ENCODE measurements around the gene MME.

MME gene

DNA sequence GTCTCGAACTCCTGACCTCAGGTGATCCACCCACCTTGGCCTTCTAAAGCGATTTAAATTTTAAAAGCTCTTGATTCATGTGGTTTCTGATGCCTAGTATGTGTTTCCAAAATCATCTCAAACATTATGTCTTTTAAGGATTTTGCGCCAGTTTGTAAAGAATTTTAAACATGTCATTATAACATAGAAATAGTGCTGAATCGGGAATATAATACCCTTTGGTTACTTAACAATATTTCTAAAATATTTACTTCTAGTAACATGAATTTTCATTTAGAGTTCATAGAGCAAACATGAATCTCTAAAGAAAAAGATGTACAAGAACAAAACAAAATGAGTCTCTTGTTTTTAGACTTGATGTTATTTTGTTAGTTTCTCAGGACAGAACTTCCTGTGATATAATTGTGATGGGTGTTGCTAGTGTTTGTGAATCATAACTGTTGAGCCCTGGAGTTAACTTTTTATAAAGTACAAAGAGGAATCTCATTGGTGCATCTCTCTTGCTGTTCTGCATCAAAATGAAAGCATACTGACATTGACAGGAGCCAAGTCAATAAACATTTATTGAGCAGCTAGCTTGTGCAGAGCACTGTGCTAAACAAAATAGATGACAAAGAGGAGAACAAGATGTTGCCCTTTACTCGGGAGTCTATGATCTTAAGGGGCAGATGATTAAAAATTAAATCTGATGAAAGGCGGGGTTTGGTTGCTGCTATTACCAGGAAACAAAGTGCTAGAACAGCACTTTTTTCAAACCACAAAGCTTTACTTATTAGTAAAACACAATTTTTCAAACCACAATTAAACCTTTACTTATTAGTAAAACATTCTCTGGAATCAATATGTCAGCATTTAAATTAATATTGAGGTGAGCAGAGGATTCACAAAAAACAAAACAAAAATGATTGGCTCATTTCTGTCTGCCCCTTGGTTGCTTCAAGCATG is 73.4 kb downstream of the MME start:
- DNase-seq = no peak

DNA sequence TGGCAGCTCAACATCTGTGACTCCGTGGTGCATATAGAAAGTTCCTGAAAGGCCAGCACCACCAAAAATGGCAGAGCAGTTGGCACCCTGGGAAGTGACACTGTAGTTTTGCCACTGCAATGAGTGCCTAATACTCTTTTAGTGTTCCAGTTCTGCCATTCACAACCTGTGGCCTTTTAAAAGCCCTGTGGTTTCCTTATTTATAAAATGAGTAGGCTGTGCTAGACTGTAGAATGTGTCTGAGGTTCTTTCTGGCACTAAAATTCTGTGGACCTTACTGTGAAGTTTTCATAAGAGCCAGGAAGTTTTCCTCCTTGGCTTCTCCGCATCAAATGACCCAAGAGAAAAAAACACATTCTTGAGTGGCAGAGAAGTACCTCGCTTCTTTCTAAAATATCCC is 74.1 kb downstream of the MME start:
- no peak for DNase-seq

DNA sequence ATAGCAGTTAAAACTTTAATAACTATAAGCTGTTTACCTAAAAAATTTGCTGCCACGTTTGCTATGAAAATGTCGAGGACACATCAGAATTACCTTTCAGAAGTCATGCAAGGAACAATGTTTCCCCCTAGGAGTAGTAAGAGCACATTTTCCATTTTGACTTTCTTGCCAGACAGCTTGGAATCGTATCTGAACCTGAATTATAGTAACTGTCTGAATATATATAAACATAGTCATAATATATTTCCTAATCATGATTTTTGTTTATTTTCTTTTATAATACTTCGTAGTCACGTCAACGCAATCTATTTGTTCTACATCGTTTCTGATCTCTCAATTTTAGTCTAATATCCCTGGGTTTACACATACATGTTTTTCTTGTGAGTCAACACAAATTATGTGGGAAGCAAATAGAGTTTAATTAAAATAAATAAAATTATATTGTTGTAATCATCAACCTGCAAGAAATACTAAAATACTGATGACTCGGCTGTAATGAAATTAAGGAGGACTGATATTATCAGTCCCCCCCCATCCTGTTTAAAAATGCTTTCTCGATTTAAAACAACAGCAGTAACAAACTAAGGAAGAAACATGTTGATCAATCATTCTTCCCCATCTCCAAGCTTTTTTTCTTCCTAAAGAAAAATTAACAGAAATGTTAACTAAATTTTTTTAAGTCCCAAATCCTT is 78.4 kb downstream of the MME start:
- no peak for DNase-seq

DNA sequence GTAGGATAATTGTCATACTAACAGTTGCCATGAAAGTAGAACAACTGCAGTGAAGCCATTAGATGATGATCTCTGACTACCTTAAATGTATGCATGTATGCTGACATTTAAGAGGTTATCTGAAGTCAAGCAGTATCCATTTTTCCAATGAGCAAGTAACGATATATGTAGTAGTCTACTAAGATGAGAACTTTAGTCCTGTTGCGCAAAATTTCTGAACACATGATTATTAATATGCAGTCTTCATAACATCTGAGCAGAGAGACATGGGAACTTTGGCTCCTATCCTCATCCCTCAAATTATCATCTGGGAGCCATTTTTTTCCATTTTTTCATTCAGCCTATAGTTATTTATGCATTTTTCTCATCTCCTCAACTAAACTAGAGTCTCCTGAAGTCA is 79.2 kb downstream of the MME start:
- no peak for DNase-seq

DNA sequence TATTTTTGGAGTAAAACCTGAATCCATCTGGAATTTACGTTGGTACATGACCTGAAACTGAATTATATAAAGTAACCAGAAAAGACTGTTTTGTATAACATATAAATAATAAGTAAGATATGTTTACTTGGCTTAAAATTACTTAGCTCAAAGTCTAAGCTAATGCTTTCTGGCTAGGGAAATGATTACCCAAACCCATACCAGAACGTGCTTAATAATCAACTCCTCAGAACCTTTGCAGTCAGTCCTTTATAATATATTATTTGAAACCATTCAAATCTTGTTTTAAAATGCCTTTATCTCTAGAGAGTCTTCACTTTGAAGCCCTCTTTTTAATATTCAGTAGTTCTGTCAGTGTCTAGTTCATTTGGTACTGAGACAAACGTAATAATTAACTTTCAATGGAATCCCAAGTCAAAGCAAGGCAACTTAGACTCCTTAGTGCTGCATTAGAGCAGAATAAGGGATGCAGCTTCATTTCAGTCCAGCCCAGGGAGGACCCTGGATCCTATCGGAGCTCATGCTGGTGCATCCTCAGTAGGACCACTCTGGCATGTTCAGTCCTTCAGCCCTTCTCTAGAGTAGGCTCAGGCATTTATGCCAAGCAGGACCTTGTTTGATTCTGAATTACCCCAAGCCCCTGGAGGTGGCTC is 81.6 kb downstream of the MME start:
- DNase-seq = no peak

DNA sequence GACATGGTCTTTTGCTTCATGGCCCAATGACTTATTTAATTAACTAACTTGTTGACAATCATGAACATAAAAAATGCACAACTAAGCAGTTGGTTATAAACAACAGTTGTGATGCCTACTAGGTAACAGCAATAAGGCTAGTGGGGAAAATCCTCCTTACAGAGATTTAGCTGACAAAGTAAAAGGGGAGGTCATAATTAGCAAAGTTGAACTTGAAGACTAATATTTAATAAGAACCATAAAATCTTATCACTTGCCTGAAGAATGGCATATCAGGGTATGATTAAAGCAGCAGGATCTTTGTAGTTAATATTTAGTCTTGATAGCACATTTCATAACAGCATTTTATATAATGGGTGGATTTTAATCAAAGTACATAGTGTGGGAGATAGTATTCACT is 84.2 kb downstream of the MME start:
- DNase-seq = no peak

DNA sequence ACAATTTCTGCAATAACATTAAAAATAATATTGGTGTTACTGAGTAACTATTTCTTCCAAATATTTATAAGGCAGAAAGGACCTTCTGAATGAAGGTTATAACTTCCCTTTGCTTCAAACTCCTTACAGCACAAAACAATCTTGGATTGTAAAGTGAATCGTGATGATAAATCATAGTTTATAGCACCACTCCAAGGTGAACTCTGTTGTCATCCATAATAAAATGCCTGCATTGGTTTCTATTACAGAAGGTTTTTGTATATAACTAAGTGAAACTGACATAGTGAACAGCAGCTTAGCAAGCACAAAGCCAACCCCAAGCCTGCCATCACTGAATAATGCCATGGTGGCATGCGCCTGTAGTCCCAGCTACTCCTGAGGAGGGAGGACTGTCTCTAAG is 86.3 kb downstream of the MME start:
- no peak for DNase-seq

DNA sequence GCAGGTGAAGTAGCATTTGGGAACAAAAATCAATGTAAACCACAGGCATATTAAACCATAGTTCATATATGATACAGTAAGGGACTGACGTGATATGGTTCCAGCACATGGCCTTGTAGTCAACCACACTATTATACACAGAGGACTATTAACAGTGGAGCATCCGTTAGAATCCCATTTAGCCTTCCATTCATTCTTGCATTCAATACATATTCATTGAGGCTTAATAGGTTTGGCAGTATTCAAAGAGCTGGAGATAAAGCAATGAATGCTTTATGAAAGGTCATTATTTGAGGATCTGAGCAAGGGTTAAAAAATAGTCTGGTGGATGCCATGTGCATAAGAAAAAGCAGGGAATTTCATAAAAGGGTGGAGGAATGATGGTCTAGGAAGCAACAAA is 89.1 kb downstream of the MME start:
- no peak for DNase-seq

DNA sequence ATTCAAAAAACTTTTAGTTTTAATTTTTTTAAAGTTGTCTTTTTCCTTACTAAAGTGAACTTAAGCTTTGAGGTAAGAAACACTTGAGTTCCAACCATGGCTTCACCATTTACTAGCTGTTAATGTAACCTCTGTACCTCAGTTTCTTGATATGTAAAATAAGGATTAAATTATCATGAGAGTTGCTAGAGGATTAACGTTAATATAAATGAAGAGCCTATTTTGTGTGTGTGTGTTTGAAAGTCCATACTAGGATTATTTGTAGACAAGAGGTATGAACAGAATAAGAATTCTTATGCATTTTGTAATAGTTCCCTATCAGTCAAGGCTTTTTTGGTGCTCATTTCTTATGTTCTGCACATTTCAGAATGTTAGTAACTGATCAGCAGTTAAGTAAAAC is 93.7 kb downstream of the MME start:
- DNase-seq = no peak

DNA sequence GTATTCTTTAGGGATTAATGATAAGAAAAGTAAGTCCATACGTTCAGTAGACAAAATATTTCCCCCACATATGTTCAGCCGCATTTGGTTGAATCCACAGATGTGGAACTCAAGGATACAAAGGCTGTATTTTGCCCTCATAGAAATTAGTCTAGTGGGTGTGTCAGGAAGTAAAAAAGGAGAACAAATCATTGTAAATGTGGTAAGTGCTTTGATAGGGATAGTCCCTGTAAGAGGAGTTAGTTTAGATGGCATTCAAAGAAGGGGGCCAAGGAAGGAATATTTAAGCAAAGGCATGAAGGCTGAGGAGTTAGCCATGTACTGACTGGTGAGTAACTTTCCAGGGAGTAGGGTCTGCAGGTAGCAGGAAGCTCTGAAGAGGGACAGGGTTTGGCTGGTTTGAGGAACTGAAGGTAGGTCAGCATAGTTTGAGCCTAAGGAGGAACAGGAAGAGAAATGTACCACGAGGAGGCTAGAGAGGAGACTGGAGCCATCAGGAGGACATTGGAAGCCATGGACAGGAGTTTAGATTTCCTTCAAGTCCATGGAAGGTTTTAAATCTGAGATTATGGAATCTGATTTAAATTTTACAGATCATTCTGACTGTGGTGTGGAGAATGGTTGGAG is 98.8 kb downstream of the MME start:
- no peak for DNase-seq

DNA sequence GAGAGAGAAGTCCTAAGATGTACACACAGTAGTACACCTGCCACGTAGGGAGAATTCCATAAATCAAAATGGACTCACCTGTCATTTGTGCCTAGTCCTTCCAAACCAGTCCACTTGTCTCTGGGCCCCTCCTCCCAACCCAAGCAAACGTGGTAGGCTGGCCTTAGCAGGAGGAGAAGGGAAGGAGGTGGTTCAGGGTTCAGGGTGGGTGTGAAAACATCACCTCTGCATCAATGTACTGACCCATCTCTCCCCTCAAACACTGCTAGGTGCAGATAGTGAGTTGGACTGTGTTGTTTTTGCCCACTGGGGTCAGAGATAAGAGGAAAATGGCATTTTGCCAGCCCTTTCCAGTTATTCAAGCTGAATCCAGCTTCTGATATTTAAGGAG is 99.3 kb downstream of the MME start:
- DNase-seq = no peak

DNA sequence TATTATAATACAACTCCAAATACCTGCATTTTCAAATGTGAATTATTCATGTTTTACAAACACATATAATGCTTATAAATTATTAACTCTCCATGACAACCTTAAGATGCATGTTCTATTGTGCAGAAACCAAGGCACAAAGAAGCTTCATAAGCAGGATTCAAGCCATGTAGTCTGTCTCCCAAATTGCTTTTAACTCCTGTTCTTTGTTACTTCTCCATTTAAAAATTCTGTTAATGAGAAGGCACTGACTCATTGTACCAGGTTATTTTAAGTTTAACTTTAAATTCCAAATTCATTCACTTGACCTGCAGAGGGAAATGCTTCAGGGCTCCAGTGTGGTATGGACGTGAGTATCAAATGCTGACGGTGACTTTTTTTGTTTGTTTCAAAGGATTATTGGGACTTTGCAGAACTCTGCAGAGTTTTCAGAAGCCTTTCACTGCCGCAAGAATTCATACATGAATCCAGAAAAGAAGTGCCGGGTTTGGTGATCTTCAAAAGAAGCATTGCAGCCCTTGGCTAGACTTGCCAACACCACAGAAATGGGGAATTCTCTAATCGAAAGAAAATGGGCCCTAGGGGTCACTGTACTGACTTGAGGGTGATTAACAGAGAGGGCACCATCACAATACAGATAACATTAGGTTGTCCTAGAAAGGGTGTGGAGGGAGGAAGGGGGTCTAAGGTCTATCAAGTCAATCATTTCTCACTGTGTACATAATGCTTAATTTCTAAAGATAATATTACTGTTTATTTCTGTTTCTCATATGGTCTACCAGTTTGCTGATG is 100.0 kb downstream of the MME start:
- no peak for DNase-seq

DNA sequence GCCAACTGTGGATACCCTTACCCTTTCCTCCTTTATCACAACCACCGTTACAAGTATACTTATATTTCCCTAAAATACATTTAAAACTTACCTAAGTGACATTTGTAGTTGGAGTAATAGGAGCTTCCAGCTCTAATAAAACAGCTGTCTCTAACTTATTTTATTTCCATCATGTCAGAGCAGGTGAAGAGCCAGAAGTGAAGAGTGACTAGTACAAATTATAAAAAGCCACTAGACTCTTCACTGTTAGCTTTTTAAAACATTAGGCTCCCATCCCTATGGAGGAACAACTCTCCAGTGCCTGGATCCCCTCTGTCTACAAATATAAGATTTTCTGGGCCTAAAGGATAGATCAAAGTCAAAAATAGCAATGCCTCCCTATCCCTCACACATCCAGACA is 102.3 kb downstream of the MME start:
- no peak for DNase-seq

DNA sequence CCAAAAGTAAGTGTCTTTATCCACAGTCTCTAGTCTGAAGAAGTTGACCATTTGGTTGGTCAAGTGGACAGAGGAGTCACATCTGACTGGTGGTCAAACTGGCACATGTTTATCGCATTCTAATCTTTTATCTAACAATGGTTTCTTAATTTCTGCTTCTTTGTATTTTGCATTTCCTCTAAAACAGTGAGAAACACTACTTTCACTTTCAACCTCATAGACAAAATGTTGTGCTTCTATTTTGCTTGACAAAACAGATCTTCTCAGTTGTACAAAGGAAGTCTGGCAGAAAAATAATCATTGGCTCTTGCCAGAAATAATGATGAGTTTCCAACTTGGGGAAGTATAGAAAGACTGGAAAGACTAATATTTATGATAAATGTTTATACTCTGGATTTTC is 103.9 kb downstream of the MME start:
- no peak for DNase-seq

DNA sequence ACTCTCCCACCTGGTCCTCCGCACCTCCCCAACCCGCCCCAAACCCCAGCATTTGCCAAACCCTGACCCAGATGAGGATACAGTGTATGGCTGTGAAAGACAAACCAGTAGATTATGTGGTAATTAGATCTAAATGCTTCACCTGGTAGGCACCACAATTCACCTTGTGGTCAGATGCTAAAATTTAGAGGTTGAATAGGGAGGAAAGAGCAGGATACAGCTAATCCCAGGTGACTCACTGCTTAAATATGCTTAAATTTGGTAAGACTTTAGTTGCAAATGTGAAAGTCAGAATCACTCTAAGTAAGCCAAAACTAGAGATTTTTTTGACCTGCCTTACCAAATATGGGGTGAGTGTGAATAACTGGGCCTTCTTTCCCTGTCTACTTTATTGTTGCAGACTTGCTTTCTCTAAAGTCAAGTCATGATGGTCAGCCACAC is 105.5 kb downstream of the MME start:
- no peak for DNase-seq

DNA sequence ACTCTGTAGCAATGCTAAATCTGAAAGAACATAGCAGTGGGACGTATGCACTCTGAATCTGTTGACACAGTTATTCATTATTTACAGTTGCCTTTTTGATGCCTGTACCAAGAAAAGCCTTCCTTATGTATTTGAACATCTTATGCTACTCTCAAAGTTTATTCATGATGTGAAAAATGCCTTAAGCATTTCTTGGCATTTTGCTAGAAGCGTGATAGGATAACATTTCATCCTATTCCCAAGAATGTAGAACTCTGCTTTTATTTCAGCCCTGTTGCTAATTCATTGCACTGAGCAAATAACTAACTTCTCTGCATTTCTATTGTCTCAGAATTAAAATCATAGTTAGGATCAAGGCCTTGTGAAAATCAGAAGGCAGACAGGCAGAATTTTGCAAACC is 107.9 kb downstream of the MME start:
- no peak for DNase-seq

DNA sequence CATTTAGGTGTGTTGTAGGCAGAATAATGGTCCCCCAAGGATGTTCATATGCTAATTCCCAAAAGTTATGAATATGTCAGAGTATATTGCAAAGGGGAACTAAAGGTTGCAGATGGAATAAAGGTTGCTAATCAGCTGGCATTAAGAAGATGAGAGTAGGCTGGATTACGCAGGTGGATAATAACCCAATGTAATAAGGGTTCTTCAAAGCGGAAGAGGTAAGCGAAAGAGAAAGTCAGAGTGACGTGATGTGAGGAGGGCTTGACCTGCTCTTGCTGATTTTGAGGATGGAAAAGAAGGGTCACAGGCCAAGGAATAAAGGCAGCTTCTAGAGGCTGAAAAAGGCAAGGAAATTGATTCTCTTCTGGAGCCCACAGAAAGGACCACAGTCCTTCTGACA is 109.4 kb downstream of the MME start:
- no peak for DNase-seq

DNA sequence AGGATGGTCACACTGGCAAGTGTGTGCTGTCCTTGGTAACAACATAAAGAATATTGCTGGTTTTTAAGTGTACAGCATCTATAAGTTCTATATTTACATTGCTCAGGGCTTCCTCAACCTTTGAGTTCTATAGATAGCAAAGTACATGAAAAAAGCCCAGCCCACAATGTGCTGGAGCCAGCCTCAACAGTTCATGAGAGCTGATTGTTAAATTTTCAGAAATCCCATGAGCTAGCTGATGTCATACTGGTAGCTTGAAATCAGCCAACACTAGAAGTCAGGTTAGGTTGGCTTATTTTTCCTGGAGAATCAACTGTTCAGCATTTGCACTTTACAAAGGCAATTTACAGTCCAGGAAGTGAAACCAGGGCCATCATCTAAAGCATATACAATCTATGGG is 110.6 kb downstream of the MME start:
- no peak for DNase-seq

DNA sequence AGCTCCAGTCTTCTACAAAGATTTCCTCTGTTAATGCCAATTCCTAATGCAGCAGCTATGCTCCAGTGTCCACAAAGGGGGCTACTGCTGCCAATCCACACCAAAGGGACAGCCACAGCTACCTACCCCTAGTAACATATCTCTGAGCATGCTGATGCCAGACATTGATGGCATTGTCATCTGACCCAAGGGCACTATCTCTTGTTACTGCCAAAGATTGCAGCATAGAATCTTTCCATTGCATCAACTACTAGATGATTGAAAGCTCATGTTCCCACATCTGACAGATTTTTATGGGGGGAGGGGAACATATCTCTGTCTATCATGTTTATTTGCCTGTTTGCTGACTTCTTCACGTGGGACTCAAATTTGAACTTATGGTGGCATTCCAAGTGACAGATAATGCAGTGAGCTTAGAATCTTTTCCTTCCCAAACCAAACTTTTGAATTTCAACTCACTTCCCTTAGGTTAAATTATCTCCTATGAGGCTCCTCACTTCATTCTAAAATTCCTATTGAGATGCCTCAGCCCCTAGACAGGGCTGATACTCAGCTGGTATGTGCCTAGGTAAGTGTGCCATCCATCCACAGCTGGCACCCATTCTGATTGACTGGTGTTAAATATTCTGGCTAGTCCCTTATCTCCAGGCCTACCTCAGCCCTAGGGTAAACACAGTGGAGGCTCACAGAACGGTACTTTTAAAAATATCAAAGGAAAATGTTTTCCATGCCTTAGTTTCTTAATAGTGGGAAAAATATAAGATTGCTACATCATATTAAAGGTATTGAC is 113.0 kb downstream of the MME start:
- no peak for DNase-seq

DNA sequence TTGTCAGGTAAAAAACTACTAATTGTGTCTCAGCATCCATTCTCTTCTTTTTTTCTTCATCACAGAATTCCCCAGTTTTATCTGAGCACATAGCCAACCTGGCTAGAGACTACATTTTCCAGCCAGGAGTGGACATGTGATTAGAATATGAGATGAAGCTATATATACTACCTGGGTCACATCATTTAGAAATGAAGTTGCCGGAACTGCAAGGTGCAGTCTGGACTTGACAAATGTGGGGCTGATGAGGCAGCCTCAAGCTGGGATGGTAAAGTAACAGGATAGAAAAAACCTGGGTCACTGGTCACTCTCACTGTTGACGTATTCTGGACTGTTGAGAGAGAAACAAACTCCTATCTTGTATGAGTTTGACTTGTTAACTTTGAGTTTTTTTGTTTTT is 113.7 kb downstream of the MME start:
- DNase-seq = no peak

Measured in KG1 (cell line).